Left lung (tissue), 10 donors: Measurements from ENCODE around the gene ZCCHC4. TPM values are rescaled to one million over a fixed set of nuclear protein-coding genes. Genes with fewer than 3 reads are reported as not detected.

Source experiments
- ATAC-seq: fragments of 200-7000 bp; cut with Tn5 transposase; one replicate; pipeline ENCODE4 v1.9.1; 2020; ENCODE audit warnings: moderate library complexity
- DNase-seq, 4 donors: peaks; one replicate each; pipeline ENCODE4 v3.0.0-alpha.2; 2013 to 2020
- H3K27ac ChIP-seq, 2 donors: fragments of 200-600 bp; sonication (generic) in 1 of 2; one replicate each; pipeline versions ENCODE4 v1.5.0 to v1.8.0; 2020 to 2021
- H3K27me3 ChIP-seq, 2 donors: fragments of 200-600 bp; sonication (generic) in 1 of 2; one replicate each; pipeline versions ENCODE4 v1.5.0 to v1.8.0; 2020 to 2021
- H3K36me3 ChIP-seq, 2 donors: fragments of 200-600 bp; sonication (generic) in 1 of 2; one replicate each; pipeline versions ENCODE4 v1.5.0 to v1.8.0; 2020 to 2021
- H3K4me1 ChIP-seq, 2 donors: fragments of 200-600 bp; one replicate each; pipeline ENCODE4 v1.8.0; 2021
- H3K4me3 ChIP-seq, 2 donors: fragments of 200-600 bp; sonication (generic) in 1 of 2; one replicate each; pipeline versions ENCODE4 v1.5.0 to v1.8.0; 2020 to 2021; ENCODE audit warnings: mild to moderate bottlenecking in 1 of 2
- H3K9me3 ChIP-seq, 2 donors: fragments of 200-600 bp; sonication (generic) in 1 of 2; one replicate each; pipeline versions ENCODE4 v1.5.0 to v1.8.0; 2020 to 2021
- intact Hi-C, 2 donors: fragments of 100-400 bp; cut with DNase I; formaldehyde crosslinking; loops; one replicate each; pipeline versions ENCODE4 v1.11.2 to v1.14.2; 2022
- polyA plus RNA-seq, 6 donors: library from polyadenylated mRNA; unstranded; fragments of 120-200 nt; gene quantifications; one replicate each; pipeline ENCODE4 v1.2.1, GENCODE V29; 2013; ENCODE audit not compliant: insufficient read length in 6 of 6
- total RNA-seq, 2 donors: library from RNA; stranded (reverse); fragmentation: NEBNext Ultra II Directional; extraction: Animal tissue kit (Norgen Biotek cat#: 25700); gene quantifications; one replicate each; pipeline ENCODE4 v1.2.1, GENCODE V29; 2021
- TF ChIP-seq, protein P1 (sequence below), 2 donors: fragments of 200-600 bp; sonication (generic) in 1 of 2; IDR thresholded peaks; one replicate each; pipeline versions ENCODE4 v1.5.0 to v1.8.0; 2021; ENCODE audit warnings: antibody characterized with exemption in 2 of 2
- donor health status: DM: no; HTN: yes; CAD: no.
- donor health status: DM: no; HTN: no; CAD: no.

The ZCCHC4 gene
- total and polyA plus RNA-seq, 8 donors = 8.5 to 17.1 (median 15.7) TPM

DNA sequence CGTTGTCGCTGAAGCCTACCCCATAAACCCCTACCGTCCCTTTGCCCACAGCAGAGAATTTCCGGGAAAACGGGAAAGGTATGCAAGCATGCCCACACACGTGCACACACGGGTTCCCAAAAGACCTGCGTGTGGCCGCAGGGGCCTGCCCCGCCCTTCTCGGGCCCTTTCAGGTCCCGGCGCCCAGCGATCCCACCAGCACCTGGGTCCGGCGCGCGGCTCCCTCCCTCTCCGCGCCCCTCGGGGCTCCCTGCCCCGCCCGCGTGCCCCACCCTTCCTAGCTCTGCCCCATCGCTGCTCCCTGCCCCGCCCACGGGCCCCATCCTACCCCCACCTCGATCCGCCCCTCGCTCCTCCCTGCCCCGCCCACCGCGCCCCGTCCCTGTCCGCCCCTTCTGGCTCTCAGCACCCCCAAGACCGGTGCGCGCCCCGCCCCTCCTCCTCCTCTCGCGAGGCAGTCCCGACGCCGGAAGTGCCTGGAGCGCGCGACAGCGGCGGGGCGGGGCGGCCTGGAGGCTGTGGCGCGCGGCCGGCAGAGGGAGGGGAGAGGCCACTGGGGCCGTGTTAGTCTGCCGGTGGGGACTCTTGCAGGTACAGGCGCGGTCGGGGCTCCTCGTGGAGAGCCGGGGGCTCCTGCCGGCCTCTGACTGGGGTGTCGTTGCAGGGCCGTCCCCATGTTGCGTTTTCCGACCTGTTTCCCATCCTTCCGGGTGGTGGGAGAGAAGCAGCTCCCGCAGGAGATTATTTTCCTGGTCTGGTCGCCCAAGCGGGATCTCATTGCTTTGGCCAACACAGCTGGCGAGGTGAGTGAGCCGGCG lies 64.4 kb downstream of the ZCCHC4 start, which contains the start of gene ANAPC4:
Gene ANAPC4, plus strand, starts transcription at position 510 of the 818 bp plus-strand sequence. Its CDS starts 165 bp downstream, at position 675.
- H3K4me3 ChIP-seq = peak within 1 kb of the TSS; percentile 70 to 96
- DNase-seq (peak; percentile 83 to 100 (median 96)), ATAC-seq (peak; percentile 97)
- H3K27me3 ChIP-seq = no peaks in the 10 kb centered on the region
- H3K4me1 ChIP-seq = peaks cover 0 to 23% of the 10 kb centered on the region in 2 donors
- intact Hi-C loops = no loop called here
- H3K36me3 ChIP-seq = peaks cover 0 to 22% of the 10 kb centered on the region in 2 donors
- H3K27ac ChIP-seq = peak within 1 kb of the TSS; percentile 54 to 73
- TF ChIP-seq, protein P1, sequence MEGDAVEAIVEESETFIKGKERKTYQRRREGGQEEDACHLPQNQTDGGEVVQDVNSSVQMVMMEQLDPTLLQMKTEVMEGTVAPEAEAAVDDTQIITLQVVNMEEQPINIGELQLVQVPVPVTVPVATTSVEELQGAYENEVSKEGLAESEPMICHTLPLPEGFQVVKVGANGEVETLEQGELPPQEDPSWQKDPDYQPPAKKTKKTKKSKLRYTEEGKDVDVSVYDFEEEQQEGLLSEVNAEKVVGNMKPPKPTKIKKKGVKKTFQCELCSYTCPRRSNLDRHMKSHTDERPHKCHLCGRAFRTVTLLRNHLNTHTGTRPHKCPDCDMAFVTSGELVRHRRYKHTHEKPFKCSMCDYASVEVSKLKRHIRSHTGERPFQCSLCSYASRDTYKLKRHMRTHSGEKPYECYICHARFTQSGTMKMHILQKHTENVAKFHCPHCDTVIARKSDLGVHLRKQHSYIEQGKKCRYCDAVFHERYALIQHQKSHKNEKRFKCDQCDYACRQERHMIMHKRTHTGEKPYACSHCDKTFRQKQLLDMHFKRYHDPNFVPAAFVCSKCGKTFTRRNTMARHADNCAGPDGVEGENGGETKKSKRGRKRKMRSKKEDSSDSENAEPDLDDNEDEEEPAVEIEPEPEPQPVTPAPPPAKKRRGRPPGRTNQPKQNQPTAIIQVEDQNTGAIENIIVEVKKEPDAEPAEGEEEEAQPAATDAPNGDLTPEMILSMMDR (IDR thresholded peaks at IDR 0.05) = no peak
- H3K9me3 ChIP-seq = no peaks in the 10 kb centered on the region

DNA sequence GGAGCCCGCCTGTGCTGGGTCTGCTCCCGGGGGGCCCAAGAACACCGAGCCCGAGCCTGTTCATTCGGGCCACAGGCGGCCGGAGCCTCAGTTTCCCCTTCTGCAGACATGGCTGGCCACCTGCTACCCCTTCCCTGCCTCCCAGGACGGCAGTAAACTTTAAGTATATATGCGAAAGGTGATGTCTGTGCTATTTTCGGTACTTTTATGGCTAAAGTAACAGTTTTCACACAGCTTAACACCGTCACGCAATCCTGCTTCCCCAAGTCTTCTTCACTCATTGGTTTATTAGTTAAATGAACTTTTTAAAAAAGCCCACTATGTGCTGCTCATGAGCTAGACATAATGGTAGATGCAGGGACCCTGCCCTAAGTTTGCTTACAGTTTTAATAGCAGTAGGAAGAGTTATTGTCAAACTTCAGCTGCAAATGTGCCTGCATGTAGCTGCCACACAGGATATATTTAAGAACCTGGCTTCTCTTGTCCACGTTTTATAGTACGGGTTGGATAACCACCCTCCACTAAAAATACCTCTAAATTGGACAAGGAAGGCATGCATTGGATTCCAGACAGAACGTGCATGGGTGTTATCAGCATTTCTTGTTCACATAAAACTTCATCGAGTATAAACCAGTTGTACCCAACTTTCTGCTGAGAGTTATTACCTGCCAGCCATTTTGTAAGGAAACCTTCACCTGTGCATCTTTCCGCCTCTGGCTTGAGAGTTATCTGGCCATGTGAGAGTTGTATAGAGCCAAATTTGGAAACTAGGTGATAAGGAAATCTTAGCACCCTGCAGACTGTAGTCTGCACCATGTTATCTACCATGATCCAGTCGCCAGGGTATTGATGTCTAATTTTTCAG lies 65.2 kb downstream of the ZCCHC4 start:
- H3K36me3 ChIP-seq = peaks cover 0 to 31% of the 10 kb centered on the region in 2 donors
- H3K9me3 ChIP-seq = no peaks in the 10 kb centered on the region
- H3K4me3 ChIP-seq = peak overlapping the region; percentile 70 to 96
- intact Hi-C loops = no loop called here
- no peaks in the 10 kb centered on the region for H3K27me3 ChIP-seq
- peaks cover 0 to 23% of the 10 kb centered on the region in 2 donors for H3K4me1 ChIP-seq
- TF ChIP-seq, protein P1 (IDR thresholded peaks at IDR 0.05) = no peak
- peak overlapping the region; percentile 50 to 73 for H3K27ac ChIP-seq
- no peak for DNase-seq
- no peak for ATAC-seq

DNA sequence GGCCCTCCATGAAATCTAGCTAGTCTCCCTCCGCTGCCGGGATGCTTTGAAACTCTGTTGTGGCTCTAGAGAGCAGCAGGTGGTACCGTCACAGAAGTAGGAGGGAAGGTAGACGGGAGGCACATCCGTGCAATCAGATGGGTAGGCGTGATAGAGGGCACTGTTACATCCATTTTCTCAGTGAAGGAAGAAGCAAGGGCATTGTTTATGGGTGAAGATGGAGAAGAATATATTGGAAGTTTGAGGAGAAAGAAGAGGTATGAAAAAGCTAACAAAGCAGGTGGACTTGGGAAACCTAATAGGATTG lies 65.8 kb downstream of the ZCCHC4 start:
- no peak for DNase-seq
- TF ChIP-seq, protein P1 (IDR thresholded peaks at IDR 0.05) = no peak
- Histone ChIP-seq H3K9me3 (no peaks in the 10 kb centered on the region), H3K27ac (no peak overlapping the region), H3K27me3 (no peaks in the 10 kb centered on the region), H3K4me1 (peaks cover 0 to 23% of the 10 kb centered on the region in 2 donors), H3K36me3 (peaks cover 0 to 37% of the 10 kb centered on the region in 2 donors), H3K4me3 (peak overlapping the region in 1 of 2 donors; percentile 70)
- ATAC-seq = no peak
- intact Hi-C loops = no loop called here

DNA sequence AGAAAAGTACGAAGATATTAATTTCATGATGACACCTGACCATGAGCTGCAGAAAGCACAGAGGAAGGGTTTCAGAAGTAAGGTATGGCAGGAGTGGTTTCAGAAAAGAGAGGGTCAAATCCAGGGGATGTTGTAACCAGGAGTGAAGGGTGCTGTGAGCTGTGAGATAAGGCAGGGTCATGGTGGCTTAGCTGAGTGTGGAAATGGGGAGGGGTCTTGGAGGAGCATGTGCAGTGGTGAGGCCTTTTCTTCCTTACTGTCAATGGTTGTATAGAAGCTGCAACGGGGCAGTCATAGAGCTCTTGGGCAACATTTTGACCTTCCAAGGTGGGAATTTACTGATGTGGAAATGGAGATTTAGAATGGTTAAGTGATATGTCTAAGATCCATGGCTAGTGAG lies 67.0 kb downstream of the ZCCHC4 start:
- intact Hi-C loops = no loop called here

More for the DNA sequence above, 67.0 kb downstream of the ZCCHC4 start:
- H3K27me3 ChIP-seq = no peaks in the 10 kb centered on the region
- no peak overlapping the region for H3K27ac ChIP-seq
- TF ChIP-seq, protein P1 (IDR thresholded peaks at IDR 0.05) = no peak
- ATAC-seq = no peak
- peaks cover 0 to 48% of the 10 kb centered on the region in 2 donors for H3K36me3 ChIP-seq
- no peaks in the 10 kb centered on the region for H3K9me3 ChIP-seq
- no peak overlapping the region for H3K4me3 ChIP-seq
- no peak for DNase-seq
- H3K4me1 ChIP-seq = peaks cover 0 to 23% of the 10 kb centered on the region in 2 donors
